Measurements from ENCODE around the gene CDC42BPB.

DNA sequence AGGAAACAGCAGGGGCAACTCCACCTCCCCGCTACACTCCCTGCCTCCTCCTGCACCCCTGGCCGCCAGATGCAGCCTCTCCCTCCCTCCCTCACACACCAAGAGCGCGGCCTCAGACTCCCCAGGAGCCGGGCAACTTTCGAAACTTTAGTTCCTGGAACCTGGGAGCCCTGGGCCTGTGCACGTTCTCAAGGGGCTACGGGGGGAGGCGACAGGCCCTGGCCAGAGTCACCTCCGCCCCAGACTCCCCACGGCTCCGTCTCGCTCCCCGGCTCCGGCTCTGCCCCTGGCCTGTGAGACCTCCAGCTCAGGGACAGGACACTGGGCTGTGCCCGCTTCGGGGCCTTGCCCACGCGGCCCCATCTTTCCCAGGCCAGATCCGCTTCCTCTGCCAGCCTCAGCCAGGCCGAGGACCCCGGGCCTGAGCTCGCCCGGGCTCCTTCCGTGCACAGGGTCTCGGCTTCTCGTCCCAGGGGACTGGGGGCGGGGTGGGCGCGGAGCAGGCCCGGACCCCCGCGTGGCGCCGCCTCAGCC is 129.4 kb downstream of the CDC42BPB start:
- TF ChIP-seq, protein P1, sequence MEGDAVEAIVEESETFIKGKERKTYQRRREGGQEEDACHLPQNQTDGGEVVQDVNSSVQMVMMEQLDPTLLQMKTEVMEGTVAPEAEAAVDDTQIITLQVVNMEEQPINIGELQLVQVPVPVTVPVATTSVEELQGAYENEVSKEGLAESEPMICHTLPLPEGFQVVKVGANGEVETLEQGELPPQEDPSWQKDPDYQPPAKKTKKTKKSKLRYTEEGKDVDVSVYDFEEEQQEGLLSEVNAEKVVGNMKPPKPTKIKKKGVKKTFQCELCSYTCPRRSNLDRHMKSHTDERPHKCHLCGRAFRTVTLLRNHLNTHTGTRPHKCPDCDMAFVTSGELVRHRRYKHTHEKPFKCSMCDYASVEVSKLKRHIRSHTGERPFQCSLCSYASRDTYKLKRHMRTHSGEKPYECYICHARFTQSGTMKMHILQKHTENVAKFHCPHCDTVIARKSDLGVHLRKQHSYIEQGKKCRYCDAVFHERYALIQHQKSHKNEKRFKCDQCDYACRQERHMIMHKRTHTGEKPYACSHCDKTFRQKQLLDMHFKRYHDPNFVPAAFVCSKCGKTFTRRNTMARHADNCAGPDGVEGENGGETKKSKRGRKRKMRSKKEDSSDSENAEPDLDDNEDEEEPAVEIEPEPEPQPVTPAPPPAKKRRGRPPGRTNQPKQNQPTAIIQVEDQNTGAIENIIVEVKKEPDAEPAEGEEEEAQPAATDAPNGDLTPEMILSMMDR (IDR thresholded peaks at IDR 0.05; ENCODE audit: insufficient read depth, low read depth, low read length) = no peak
- TF ChIP-seq EZH2 (IDR thresholded peaks at IDR 0.05; ENCODE audit: insufficient read depth, low read length) = no peak
